H9 (cell line): Measurements from ENCODE around the gene BEND5. TPM values are rescaled to one million over a fixed set of nuclear protein-coding genes. Genes with fewer than 3 reads are reported as not detected.

ENCODE experiments used
- DNase-seq: peaks from one replicate; pipeline ENCODE4 v3.0.0-alpha.2; 2017
- H2AFZ ChIP-seq: one replicate; pipeline ENCODE4 v1.6.1; 2013; ENCODE audit warnings: mild to moderate bottlenecking, low read length, control low read depth, moderate library complexity
- H2AK5ac ChIP-seq: 2 replicates; pipeline ENCODE4 v1.6.1; 2013; ENCODE audit warnings: low read length, control low read depth, mixed read lengths; ENCODE audit not compliant: insufficient read length
- H2BK120ac ChIP-seq: one replicate; pipeline ENCODE4 v1.6.1; 2013; ENCODE audit warnings: low read depth, mild to moderate bottlenecking, low read length, control low read depth, inconsistent platforms; ENCODE audit not compliant: poor library complexity, severe bottlenecking
- H2BK12ac ChIP-seq: 2 replicates; pipeline ENCODE4 v1.6.1; 2013; ENCODE audit warnings: low read length, control low read depth, mixed read lengths, low read depth; ENCODE audit not compliant: insufficient read length
- H2BK15ac ChIP-seq: 2 replicates; pipeline ENCODE4 v1.6.1; 2013; ENCODE audit warnings: low read depth, low read length, control low read depth
- H2BK20ac ChIP-seq: one replicate; pipeline ENCODE4 v1.6.1; 2013; ENCODE audit warnings: low read depth, mild to moderate bottlenecking, low read length, control low read depth, inconsistent platforms; ENCODE audit not compliant: poor library complexity, severe bottlenecking
- H2BK5ac ChIP-seq: 2 replicates; pipeline ENCODE4 v1.6.1; 2013; ENCODE audit warnings: low read length, control low read depth, mixed read lengths; ENCODE audit not compliant: insufficient read length
- H3K14ac ChIP-seq: 2 replicates; pipeline ENCODE4 v1.6.1; 2013; ENCODE audit warnings: low read length, control low read depth; ENCODE audit not compliant: insufficient read depth
- H3K18ac ChIP-seq: 2 replicates; pipeline ENCODE4 v1.6.1; 2013; ENCODE audit warnings: low read depth, mild to moderate bottlenecking, mixed read lengths, low read length, control low read depth; ENCODE audit not compliant: insufficient read length
- H3K23ac ChIP-seq: 2 replicates; pipeline ENCODE4 v1.6.1; 2013; ENCODE audit warnings: low read length, control low read depth, mixed read lengths, low read depth; ENCODE audit not compliant: insufficient read length
- H3K23me2 ChIP-seq: 2 replicates; pipeline ENCODE4 v1.6.1; 2013; ENCODE audit warnings: low read depth, mild to moderate bottlenecking, mixed read lengths, low read length, control low read depth; ENCODE audit not compliant: insufficient read length, poor library complexity, severe bottlenecking
- H3K27ac ChIP-seq: 2 replicates; pipeline ENCODE4 v1.5.1; 2013; ENCODE audit warnings: low read length, control low read depth, mixed read lengths, low read depth; ENCODE audit not compliant: insufficient read length
- H3K27me3 ChIP-seq: 2 replicates; pipeline ENCODE4 v1.6.1; 2013; ENCODE audit warnings: low read length, control low read depth, inconsistent platforms; ENCODE audit not compliant: insufficient read depth
- H3K4ac ChIP-seq: 2 replicates; pipeline ENCODE4 v1.6.1; 2013; ENCODE audit warnings: low read depth, mild to moderate bottlenecking, control low read depth, inconsistent platforms, low read length, moderate library complexity
- H3K4me1 ChIP-seq: 2 replicates; pipeline ENCODE4 v1.6.1; 2013; ENCODE audit warnings: low read length, control low read depth, inconsistent platforms; ENCODE audit not compliant: insufficient read depth
- H3K4me2 ChIP-seq: 2 replicates; pipeline ENCODE4 v1.6.1; 2013; ENCODE audit warnings: low read length, control low read depth, mixed read lengths; ENCODE audit not compliant: insufficient read length, insufficient read depth
- H3K56ac ChIP-seq: 2 replicates; pipeline ENCODE4 v1.6.1; 2013; ENCODE audit warnings: low read depth, mild to moderate bottlenecking, mixed read lengths, low read length, control low read depth; ENCODE audit not compliant: insufficient read length
- H3K79me1 ChIP-seq: 2 replicates; pipeline ENCODE4 v1.6.1; 2013; ENCODE audit warnings: low read depth, mild to moderate bottlenecking, moderate library complexity, low read length, control low read depth, inconsistent platforms; ENCODE audit not compliant: insufficient read depth, poor library complexity, severe bottlenecking
- H3K79me2 ChIP-seq: 2 replicates; pipeline ENCODE4 v1.6.1; 2013; ENCODE audit warnings: low read length, control low read depth, inconsistent platforms; ENCODE audit not compliant: insufficient read depth
- H3K9ac ChIP-seq: 2 replicates; pipeline ENCODE4 v1.6.1; 2013; ENCODE audit warnings: low read length, control low read depth, mixed read lengths; ENCODE audit not compliant: insufficient read length; ENCODE audit errors: extremely low read depth
- H3K9me3 ChIP-seq: one replicate; pipeline ENCODE4 v1.6.1; 2013; ENCODE audit warnings: low read depth, low read length, inconsistent platforms; ENCODE audit not compliant: control insufficient read depth
- H3T11ph ChIP-seq: one replicate; pipeline ENCODE4 v1.6.1; 2013; ENCODE audit warnings: mild to moderate bottlenecking, low read length, control low read depth, inconsistent platforms
- H4K20me1 ChIP-seq: one replicate; pipeline ENCODE4 v1.6.1; 2013; ENCODE audit not compliant: control insufficient read depth, insufficient read length, insufficient read depth
- H4K5ac ChIP-seq: 2 replicates; pipeline ENCODE4 v1.6.1; 2013; ENCODE audit warnings: low read depth, mild to moderate bottlenecking, mixed read lengths, low read length, control low read depth; ENCODE audit not compliant: insufficient read length
- H4K8ac ChIP-seq: replicated peaks from 2 replicates; pipeline ENCODE4 v1.6.1; 2013; ENCODE audit warnings: low read length, control low read depth, mixed read lengths, low read depth; ENCODE audit not compliant: insufficient read length
- H4K91ac ChIP-seq: 2 replicates; pipeline ENCODE4 v1.6.1; 2013; ENCODE audit warnings: low read depth, mild to moderate bottlenecking, moderate library complexity, mixed read lengths, low read length, control low read depth; ENCODE audit not compliant: insufficient read length
- H3K27ac Mint-ChIP-seq, 3 experiments: 2 replicates in 2 of 3; 3 replicates in 1 of 3; pipeline ENCODE4 v1.8.0; 2020 to 2021; ENCODE audit warnings: mixed read lengths in 3 of 3, mild to moderate bottlenecking in 1 of 3, moderate library complexity in 1 of 3
- H3K27me3 Mint-ChIP-seq: 2 replicates; pipeline ENCODE4 v1.8.0; 2021; ENCODE audit warnings: low read depth, mild to moderate bottlenecking, moderate library complexity, mixed read lengths
- H3K36me3 Mint-ChIP-seq, 3 experiments: 2 replicates in 2 of 3; 3 replicates in 1 of 3; pipeline ENCODE4 v1.8.0; 2020 to 2021; ENCODE audit warnings: low read depth in 3 of 3, mixed read lengths in 3 of 3; ENCODE audit not compliant: insufficient read depth in 1 of 3
- H3K4me1 Mint-ChIP-seq, 2 experiments: 2 replicates each; pipeline ENCODE4 v1.8.0; 2020; ENCODE audit warnings: mixed read lengths in 2 of 2
- H3K4me3 Mint-ChIP-seq, 2 experiments: 2 replicates in 1 of 2; 3 replicates in 1 of 2; pipeline ENCODE4 v1.8.0; 2020 to 2021; ENCODE audit warnings: mild to moderate bottlenecking in 2 of 2, mixed read lengths in 2 of 2, moderate library complexity in 1 of 2
- H3K9me3 Mint-ChIP-seq, 2 experiments: 2 replicates in 1 of 2; 3 replicates in 1 of 2; pipeline ENCODE4 v1.8.0; 2020; ENCODE audit warnings: mild to moderate bottlenecking in 2 of 2, mixed read lengths in 2 of 2, moderate library complexity in 1 of 2
- CTCF ChIP-seq: fragments of 200-600 bp; sonication (generic); conservative IDR thresholded peaks from 3 replicates; pipeline ENCODE4 v1.8.0; 2021; ENCODE audit warnings: antibody characterized with exemption, mild to moderate bottlenecking
- WGBS: extraction: QIAGEN DNeasy Blood & Tissue Kit; methylation state at CpG from one replicate; pipeline ENCODE4 v1.1.7; 2013; ENCODE audit warnings: missing lambda C conversion rate, low lambda C conversion rate, mixed read lengths; ENCODE audit not compliant: insufficient read length; ENCODE audit errors: extremely low coverage; 5-methylcytosine and 5-hydroxymethylcytosine counted together
- total RNA-seq: library from RNA; stranded (reverse); gene quantifications from 2 replicates; pipeline ENCODE4 v1.2.1, GENCODE V29; 2021

The BEND5 gene
- total RNA-seq, 1 experiment from 2014 or later: 4.8 TPM

GRCh38 chr1:48777219-48777895 lies 666 bp upstream of the BEND5 start:
- TF ChIP-seq CTCF: no peak
- no peaks in the 10 kb centered on the region for H3K9me3 ChIP-seq
- no peaks in the 10 kb centered on the region for H3K27me3 ChIP-seq
- H3K4me2 ChIP-seq: peak overlapping the region; percentile 39
- H4K5ac ChIP-seq: no peak overlapping the region
- no peak overlapping the region for H3K18ac ChIP-seq
- Mint-ChIP-seq H3K4me1 (peaks cover 8 to 18% of the 10 kb centered on the region in 2 experiments), H3K27ac (peak overlapping the region in 2 of 3 experiments; percentile 8 to 33; a peak in 3 of 7 replicates), H3K36me3 (peaks cover 0 to 17% (median 9%) of the 10 kb centered on the region in 3 experiments; a peak in 4 of 7 replicates), H3K4me3 (peak overlapping the region; percentile 77 to 88), H3K9me3 (no peaks in the 10 kb centered on the region), H3K27me3 (peaks cover 16% of the 10 kb centered on the region)
- H4K91ac ChIP-seq: no peak overlapping the region
- H2AFZ ChIP-seq: peak overlapping the region; percentile 91
- no peak overlapping the region for H3K23ac ChIP-seq
- peak; percentile 34 for DNase-seq
- peaks cover 10% of the 10 kb centered on the region for H3K23me2 ChIP-seq
- H4K20me1 ChIP-seq: no peaks in the 10 kb centered on the region
- no peak overlapping the region for H3T11ph ChIP-seq
- H3K4ac ChIP-seq: no peak overlapping the region
- no peak overlapping the region for H2BK5ac ChIP-seq
- H3K79me2 ChIP-seq: no peaks in the 10 kb centered on the region; the same call in 1 of the 2 replicates
- no peak overlapping the region for H3K56ac ChIP-seq
- no peak overlapping the region for H2BK120ac ChIP-seq
- H4K8ac ChIP-seq: no peak overlapping the region
- no peak overlapping the region for H2BK12ac ChIP-seq
- no peaks in the 10 kb centered on the region for H3K4me1 ChIP-seq
- no peak overlapping the region for H3K14ac ChIP-seq
- no peak overlapping the region for H2BK20ac ChIP-seq
- peak overlapping the region; percentile 59 for H3K9ac ChIP-seq
- H2AK5ac ChIP-seq: no peak overlapping the region
- WGBS: no CpG with 5 or more reads among the region's 17 CpGs
- H3K27ac ChIP-seq: no peak overlapping the region
- no peak overlapping the region for H2BK15ac ChIP-seq
- no peaks in the 10 kb centered on the region for H3K79me1 ChIP-seq
